Measurements from ENCODE around the gene ANKUB1. TPM values are rescaled to one million over a fixed set of nuclear protein-coding genes. Genes with fewer than 3 reads are reported as not detected.

ANKUB1 gene
- total and polyA plus RNA-seq, 9 of the 15 experiments (the other 6 are each of a cell fraction or from before 2014, with no cell fraction given) = not detected

DNA sequence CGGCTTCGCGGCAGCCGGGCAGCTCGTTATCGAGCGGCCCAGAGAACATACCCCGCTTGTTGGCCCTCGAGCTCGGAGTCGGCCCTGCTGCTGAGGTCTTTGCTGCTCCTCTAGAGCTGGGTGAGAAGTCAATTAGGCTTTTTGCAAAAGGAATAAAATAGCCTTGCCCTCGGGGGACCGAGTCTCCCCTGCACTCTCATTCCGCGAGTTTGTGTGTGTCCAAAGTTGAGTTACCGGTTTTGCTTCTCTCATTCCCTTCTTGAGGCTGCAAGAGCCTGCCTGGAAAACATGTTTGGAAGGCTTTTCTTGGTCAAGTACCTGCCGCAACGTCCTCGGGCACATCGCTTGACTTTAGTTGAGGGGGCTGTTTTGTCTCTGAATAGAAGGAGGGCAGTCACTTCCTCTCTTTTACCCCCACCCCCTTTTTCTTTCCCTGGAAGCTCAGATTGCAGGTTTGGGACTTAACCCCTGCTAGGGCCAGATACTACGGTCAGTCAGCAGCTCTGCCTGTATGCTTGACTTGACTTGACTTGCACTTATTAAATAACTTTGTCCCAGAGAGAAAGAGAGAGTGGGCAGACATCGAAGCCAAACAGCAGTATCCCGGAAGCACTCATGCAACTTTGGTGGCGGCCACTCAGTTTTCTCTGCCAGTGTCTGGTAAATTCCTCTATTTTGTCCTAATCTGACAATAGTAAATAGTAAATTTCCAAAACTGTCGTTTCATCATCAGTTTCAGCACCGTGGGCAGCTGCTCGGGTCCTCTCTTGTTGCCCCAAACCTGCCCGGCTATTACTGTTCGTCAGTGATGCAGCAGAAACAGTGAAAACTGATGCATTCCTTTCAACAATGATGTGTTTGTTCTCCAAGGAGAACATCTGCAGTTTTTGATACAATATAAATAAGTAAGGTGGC, 21.3 kb upstream of the ANKUB1 start (continued):
- TF ChIP-seq, protein P1, sequence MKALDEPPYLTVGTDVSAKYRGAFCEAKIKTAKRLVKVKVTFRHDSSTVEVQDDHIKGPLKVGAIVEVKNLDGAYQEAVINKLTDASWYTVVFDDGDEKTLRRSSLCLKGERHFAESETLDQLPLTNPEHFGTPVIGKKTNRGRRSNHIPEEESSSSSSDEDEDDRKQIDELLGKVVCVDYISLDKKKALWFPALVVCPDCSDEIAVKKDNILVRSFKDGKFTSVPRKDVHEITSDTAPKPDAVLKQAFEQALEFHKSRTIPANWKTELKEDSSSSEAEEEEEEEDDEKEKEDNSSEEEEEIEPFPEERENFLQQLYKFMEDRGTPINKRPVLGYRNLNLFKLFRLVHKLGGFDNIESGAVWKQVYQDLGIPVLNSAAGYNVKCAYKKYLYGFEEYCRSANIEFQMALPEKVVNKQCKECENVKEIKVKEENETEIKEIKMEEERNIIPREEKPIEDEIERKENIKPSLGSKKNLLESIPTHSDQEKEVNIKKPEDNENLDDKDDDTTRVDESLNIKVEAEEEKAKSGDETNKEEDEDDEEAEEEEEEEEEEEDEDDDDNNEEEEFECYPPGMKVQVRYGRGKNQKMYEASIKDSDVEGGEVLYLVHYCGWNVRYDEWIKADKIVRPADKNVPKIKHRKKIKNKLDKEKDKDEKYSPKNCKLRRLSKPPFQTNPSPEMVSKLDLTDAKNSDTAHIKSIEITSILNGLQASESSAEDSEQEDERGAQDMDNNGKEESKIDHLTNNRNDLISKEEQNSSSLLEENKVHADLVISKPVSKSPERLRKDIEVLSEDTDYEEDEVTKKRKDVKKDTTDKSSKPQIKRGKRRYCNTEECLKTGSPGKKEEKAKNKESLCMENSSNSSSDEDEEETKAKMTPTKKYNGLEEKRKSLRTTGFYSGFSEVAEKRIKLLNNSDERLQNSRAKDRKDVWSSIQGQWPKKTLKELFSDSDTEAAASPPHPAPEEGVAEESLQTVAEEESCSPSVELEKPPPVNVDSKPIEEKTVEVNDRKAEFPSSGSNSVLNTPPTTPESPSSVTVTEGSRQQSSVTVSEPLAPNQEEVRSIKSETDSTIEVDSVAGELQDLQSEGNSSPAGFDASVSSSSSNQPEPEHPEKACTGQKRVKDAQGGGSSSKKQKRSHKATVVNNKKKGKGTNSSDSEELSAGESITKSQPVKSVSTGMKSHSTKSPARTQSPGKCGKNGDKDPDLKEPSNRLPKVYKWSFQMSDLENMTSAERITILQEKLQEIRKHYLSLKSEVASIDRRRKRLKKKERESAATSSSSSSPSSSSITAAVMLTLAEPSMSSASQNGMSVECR (CRISPR knock-in tag; IDR thresholded peaks at IDR 0.05) = 0 out of 2 replicates have a peak, but pooled peaks have one; percentile 22
- TF ChIP-seq, protein P2, sequence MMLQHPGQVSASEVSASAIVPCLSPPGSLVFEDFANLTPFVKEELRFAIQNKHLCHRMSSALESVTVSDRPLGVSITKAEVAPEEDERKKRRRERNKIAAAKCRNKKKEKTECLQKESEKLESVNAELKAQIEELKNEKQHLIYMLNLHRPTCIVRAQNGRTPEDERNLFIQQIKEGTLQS (IDR thresholded peaks at IDR 0.05) = peak; percentile 83
- TF ChIP-seq, protein P2 (CRISPR knock-in tag; conservative IDR thresholded peaks at IDR 0.05) = no peak
- TF ChIP-seq TGIF2 (CRISPR knock-in tag; IDR thresholded peaks at IDR 0.05) = no peak
- TF ChIP-seq MAFG (tag; conservative IDR thresholded peaks at IDR 0.05) = no peak; the same call in 1 of the 2 replicates
- TF ChIP-seq, protein P3, sequence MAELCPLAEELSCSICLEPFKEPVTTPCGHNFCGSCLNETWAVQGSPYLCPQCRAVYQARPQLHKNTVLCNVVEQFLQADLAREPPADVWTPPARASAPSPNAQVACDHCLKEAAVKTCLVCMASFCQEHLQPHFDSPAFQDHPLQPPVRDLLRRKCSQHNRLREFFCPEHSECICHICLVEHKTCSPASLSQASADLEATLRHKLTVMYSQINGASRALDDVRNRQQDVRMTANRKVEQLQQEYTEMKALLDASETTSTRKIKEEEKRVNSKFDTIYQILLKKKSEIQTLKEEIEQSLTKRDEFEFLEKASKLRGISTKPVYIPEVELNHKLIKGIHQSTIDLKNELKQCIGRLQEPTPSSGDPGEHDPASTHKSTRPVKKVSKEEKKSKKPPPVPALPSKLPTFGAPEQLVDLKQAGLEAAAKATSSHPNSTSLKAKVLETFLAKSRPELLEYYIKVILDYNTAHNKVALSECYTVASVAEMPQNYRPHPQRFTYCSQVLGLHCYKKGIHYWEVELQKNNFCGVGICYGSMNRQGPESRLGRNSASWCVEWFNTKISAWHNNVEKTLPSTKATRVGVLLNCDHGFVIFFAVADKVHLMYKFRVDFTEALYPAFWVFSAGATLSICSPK (IDR thresholded peaks at IDR 0.05; ENCODE audit: borderline replicate concordance) = no peak
- no peak for TF ChIP-seq KDM1A (IDR thresholded peaks at IDR 0.05)
- peak; percentile 84 for TF ChIP-seq MIER1 (IDR thresholded peaks at IDR 0.05; ENCODE audit: low read depth)
- no peak for TF ChIP-seq ZNF3 (CRISPR knock-in tag; IDR thresholded peaks at IDR 0.05)
- TF ChIP-seq SRF (CRISPR knock-in tag; IDR thresholded peaks at IDR 0.05) = no peak
- TF ChIP-seq, protein P4, sequence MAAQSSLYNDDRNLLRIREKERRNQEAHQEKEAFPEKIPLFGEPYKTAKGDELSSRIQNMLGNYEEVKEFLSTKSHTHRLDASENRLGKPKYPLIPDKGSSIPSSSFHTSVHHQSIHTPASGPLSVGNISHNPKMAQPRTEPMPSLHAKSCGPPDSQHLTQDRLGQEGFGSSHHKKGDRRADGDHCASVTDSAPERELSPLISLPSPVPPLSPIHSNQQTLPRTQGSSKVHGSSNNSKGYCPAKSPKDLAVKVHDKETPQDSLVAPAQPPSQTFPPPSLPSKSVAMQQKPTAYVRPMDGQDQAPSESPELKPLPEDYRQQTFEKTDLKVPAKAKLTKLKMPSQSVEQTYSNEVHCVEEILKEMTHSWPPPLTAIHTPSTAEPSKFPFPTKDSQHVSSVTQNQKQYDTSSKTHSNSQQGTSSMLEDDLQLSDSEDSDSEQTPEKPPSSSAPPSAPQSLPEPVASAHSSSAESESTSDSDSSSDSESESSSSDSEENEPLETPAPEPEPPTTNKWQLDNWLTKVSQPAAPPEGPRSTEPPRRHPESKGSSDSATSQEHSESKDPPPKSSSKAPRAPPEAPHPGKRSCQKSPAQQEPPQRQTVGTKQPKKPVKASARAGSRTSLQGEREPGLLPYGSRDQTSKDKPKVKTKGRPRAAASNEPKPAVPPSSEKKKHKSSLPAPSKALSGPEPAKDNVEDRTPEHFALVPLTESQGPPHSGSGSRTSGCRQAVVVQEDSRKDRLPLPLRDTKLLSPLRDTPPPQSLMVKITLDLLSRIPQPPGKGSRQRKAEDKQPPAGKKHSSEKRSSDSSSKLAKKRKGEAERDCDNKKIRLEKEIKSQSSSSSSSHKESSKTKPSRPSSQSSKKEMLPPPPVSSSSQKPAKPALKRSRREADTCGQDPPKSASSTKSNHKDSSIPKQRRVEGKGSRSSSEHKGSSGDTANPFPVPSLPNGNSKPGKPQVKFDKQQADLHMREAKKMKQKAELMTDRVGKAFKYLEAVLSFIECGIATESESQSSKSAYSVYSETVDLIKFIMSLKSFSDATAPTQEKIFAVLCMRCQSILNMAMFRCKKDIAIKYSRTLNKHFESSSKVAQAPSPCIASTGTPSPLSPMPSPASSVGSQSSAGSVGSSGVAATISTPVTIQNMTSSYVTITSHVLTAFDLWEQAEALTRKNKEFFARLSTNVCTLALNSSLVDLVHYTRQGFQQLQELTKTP (IDR thresholded peaks at IDR 0.05; ENCODE audit: low read depth in 1 of 2, partially characterized antibody in 2 of 2) = peak in 1 of 2 experiments; percentile 55
- TF ChIP-seq TAF9B (IDR thresholded peaks at IDR 0.05; ENCODE audit: partially characterized antibody) = no peak
- no peak for TF ChIP-seq TCF7 (IDR thresholded peaks at IDR 0.05; ENCODE audit: borderline replicate concordance)
- no peak for TF ChIP-seq HNRNPH1 (optimal IDR thresholded peaks at IDR 0.05; ENCODE audit: low read depth, low read length)
- TF ChIP-seq SRSF1 (IDR thresholded peaks at IDR 0.05; ENCODE audit: low read depth, low read length) = no peak
